RWPE2 (cell line): Measurements from ENCODE around the gene PPM1H.

Experiments
- ATAC-seq: fragments of 200-7000 bp; cut with Tn5 transposase; 3 replicates; pipeline ENCODE4 v1.9.1; 2021; ENCODE audit warnings: low read depth
- DNase-seq: peaks from one replicate; pipeline ENCODE4 v3.0.0-alpha.2; 2020; ENCODE audit warnings: low spot score
- H3K27ac ChIP-seq: fragments of 450-650 bp; 2 replicates; pipeline ENCODE4 v1.5.1; 2017; ENCODE audit warnings: mild to moderate bottlenecking; ENCODE audit not compliant: poor library complexity, severe bottlenecking
- H3K27me3 ChIP-seq: fragments of 250-450 bp; sonication (Bioruptor Pico); 2 replicates; pipeline ENCODE4 v1.5.1; 2021; ENCODE audit warnings: mild to moderate bottlenecking, moderate library complexity; ENCODE audit not compliant: insufficient read depth, poor library complexity, severe bottlenecking
- H3K36me3 ChIP-seq: fragments of 250-450 bp; sonication (Bioruptor Pico); 2 replicates; pipeline ENCODE4 v1.5.1; 2020; ENCODE audit warnings: low read depth, mild to moderate bottlenecking, moderate library complexity
- H3K4me1 ChIP-seq: fragments of 250-450 bp; sonication (Bioruptor Pico); 2 replicates; pipeline ENCODE4 v1.5.1; 2021; ENCODE audit warnings: mild to moderate bottlenecking, moderate library complexity; ENCODE audit not compliant: insufficient read depth, poor library complexity, severe bottlenecking
- H3K4me3 ChIP-seq: fragments of 250-450 bp; sonication (Bioruptor Pico); 2 replicates; pipeline ENCODE4 v1.5.1; 2021; ENCODE audit warnings: mild to moderate bottlenecking, moderate library complexity; ENCODE audit not compliant: severe bottlenecking
- H3K9me3 ChIP-seq: fragments of 250-450 bp; sonication (Bioruptor Pico); 2 replicates; pipeline ENCODE4 v1.5.1; 2021; ENCODE audit warnings: mild to moderate bottlenecking, moderate library complexity; ENCODE audit not compliant: severe bottlenecking
- CTCF ChIP-seq: fragments of 450-650 bp; IDR thresholded peaks from one replicate; pipeline ENCODE4 v1.5.1; 2017; ENCODE audit warnings: mild to moderate bottlenecking, moderate library complexity; ENCODE audit not compliant: poor library complexity, severe bottlenecking

PPM1H gene

GRCh38 chr12:62681306-62681705 is 253.6 kb downstream of the PPM1H start:
- Histone ChIP-seq H3K27ac (no peak overlapping the region), H3K27me3 (no peaks in the 10 kb centered on the region), H3K4me1 (no peaks in the 10 kb centered on the region), H3K9me3 (no peaks in the 10 kb centered on the region), H3K4me3 (no peak overlapping the region), H3K36me3 (no peaks in the 10 kb centered on the region)
- DNase-seq = no peak
- no peak for ATAC-seq
- no peak for TF ChIP-seq CTCF

DNA sequence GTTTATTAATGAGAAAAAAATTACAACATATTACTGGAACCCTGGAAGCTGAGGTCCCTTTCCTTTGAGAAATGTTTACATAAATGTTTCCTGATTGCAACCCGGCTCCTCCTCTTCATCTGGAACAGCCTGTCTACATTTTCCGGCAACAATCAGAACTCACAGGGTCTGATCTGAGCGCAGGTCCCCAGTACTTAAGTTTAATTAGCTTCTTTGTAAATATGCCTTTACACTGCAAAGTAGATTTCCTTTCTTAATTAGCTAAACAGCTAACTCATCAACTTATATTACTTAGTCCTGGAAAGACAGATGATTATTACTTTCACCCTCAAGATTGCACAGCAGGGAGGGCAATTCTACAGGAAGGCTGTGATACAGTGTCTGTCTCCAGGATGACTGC is 255.3 kb downstream of the PPM1H start:
- no peaks in the 10 kb centered on the region for H3K27me3 ChIP-seq
- H3K9me3 ChIP-seq = no peaks in the 10 kb centered on the region
- no peak overlapping the region for H3K27ac ChIP-seq
- no peaks in the 10 kb centered on the region for H3K36me3 ChIP-seq
- TF ChIP-seq CTCF = no peak
- no peak for ATAC-seq
- H3K4me1 ChIP-seq = no peaks in the 10 kb centered on the region
- DNase-seq = no peak
- H3K4me3 ChIP-seq = no peak overlapping the region

DNA sequence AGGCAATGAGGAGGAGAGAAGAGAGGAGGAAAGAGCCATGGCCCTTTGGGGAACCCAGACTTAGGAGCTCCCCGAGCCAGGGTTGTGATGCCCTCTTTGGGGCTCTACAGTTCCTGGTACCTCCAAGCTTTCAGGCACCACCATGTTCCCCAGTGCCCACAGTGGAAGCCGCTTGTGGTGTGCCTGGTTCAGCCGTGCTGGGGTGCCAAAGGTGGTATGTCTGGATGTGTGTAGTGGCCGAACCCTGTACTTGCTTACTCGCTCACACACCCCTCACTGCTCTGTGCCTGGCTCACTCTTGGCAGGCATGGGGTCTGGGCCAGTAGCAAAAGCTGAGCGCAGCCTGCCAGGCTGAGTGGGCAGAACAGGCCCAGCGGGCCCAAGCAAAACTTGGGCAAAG is 257.6 kb downstream of the PPM1H start:
- ATAC-seq (no peak), DNase-seq (no peak)
- Histone ChIP-seq H3K27me3 (no peaks in the 10 kb centered on the region), H3K27ac (no peak overlapping the region), H3K9me3 (no peaks in the 10 kb centered on the region), H3K36me3 (no peaks in the 10 kb centered on the region), H3K4me1 (no peaks in the 10 kb centered on the region), H3K4me3 (no peak overlapping the region)
- no peak for TF ChIP-seq CTCF

DNA sequence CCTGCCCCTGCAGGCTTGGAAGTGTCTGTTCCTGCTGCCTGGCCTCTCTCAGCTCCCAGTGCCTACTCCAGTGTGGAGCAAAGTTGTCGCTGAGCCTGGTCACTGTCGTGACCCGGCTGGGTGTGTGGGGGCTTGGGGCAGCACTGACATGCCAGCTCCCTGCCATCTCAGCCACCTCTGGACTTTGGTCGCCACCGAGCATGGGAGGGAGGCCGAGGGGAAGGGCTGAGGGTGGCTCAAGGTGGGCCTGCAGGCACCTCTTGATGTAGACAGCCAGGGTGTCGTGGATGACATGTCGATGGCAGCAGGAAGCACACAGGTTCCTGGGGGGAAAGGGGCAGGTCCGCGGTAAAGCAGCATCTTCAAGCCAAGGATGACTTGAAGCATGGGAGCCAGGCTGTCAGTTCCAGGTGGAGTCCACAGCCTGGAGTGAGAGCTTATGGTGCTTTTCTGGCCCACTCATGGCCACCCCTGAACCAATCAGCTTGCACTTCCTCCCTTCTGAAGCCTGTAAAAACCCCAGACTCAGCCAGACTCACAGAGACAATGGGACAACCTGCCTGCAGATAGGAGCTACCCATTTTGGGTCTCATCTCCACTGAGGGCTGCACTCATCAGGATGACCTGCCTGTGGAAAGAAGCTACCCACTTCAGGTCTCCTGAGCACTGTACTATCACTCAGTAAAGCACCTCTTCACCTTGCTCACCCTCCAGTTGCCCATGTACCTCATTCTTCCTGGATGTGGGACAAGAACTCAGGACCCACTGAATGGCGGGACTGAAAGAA is 258.2 kb downstream of the PPM1H start:
- no peaks in the 10 kb centered on the region for H3K27me3 ChIP-seq
- ATAC-seq = no peak
- no peaks in the 10 kb centered on the region for H3K4me1 ChIP-seq
- H3K36me3 ChIP-seq = no peaks in the 10 kb centered on the region
- H3K9me3 ChIP-seq = no peaks in the 10 kb centered on the region
- no peak overlapping the region for H3K4me3 ChIP-seq
- TF ChIP-seq CTCF = no peak
- no peak overlapping the region for H3K27ac ChIP-seq
- no peak for DNase-seq
